ENCODE measurements around the gene FAM13A. TPM values are rescaled to one million over a fixed set of nuclear protein-coding genes. Genes with fewer than 3 reads are reported as not detected.
"Not testable (repeated sequence)": the region's sequence is repeated elsewhere in the genome, so short reads cannot be mapped to it uniquely, and the experiment has no call there.

FAM13A gene
- polyA plus RNA-seq, 1 experiment: 9.5 TPM

DNA sequence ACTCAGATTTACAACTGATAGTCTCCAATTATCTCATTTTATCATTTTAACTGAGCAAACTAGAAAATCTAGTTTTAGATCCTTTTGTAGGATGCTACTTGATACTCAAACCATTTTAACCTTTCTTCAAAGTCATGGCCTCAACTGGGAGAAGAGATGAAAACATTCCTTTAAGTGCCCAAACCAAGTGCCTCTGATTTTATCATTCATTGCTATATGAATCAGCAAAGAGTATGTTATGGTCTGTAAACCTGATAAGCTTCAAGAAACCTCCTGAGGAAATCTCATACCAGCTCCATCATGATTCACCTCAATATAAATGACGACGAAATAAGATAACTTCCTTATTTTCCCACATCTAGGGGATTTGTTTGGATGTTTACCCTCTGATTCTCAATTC, 119.9 kb downstream of the FAM13A start:
- ChIA-PET POLR2A (interaction anchor here (0.6 kb wide), 1 partner anchor 73 kb away, joined by 4 read pairs; no protein-coding TSS in a partner anchor), CTCF (no interaction called here)
- DNase-seq (ENCODE audit: low read depth): no peak
- Histone ChIP-seq H3K4me3 (ENCODE audit: low read depth, low read length) (no peak overlapping the region), H3K27me3 (ENCODE audit: control insufficient read depth, insufficient read depth, low read length) (no peaks in the 10 kb centered on the region), H3K36me3 (ENCODE audit: control insufficient read depth, insufficient read depth, low read length) (no peaks in the 10 kb centered on the region)
- TF ChIP-seq, protein P1, sequence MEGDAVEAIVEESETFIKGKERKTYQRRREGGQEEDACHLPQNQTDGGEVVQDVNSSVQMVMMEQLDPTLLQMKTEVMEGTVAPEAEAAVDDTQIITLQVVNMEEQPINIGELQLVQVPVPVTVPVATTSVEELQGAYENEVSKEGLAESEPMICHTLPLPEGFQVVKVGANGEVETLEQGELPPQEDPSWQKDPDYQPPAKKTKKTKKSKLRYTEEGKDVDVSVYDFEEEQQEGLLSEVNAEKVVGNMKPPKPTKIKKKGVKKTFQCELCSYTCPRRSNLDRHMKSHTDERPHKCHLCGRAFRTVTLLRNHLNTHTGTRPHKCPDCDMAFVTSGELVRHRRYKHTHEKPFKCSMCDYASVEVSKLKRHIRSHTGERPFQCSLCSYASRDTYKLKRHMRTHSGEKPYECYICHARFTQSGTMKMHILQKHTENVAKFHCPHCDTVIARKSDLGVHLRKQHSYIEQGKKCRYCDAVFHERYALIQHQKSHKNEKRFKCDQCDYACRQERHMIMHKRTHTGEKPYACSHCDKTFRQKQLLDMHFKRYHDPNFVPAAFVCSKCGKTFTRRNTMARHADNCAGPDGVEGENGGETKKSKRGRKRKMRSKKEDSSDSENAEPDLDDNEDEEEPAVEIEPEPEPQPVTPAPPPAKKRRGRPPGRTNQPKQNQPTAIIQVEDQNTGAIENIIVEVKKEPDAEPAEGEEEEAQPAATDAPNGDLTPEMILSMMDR (IDR thresholded peaks at IDR 0.05; ENCODE audit: insufficient read depth, low read depth, low read length): no peak

DNA sequence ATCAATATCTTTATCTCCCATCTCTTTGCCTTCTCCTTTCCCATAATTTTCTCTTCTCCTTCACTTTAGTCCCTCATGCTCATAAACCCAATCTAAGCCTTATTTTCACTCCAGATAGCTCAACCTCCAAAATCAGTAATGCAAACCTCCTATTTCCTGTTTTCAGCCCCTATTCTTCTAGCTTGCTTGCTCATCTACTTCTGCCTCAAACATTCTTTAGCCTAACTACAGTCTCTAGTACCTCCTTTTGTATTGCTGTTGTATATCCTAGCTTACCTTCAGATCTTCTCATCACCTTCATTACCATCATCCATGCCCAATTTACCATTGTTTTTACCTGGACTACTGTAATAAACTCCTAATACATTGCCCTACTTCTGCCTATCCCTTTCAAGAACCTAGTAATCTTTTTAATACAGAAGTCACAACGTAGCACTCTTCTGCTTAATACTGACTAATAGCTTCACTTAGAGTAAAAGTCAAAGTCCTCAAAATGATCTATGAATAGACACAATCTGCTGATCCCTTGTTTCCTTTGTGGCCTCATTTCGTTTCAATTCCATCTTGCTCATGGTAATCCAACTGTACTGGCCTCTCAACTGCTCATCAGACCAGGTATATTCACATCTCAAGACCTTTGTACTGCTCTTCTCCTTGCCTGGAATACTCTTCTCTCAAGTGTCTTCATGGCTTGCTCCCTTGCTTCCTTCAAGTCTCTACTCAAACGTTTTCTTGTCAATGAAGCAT, 123.4 kb downstream of the FAM13A start:
- no peaks in the 10 kb centered on the region for H3K27me3 ChIP-seq (ENCODE audit: control insufficient read depth, insufficient read depth, low read length)
- H3K4me3 ChIP-seq (ENCODE audit: low read depth, low read length): no peak overlapping the region
- ChIA-PET CTCF (no interaction called here), POLR2A (no interaction called here)
- TF ChIP-seq, protein P1 (IDR thresholded peaks at IDR 0.05; ENCODE audit: insufficient read depth, low read depth, low read length): no peak
- DNase-seq (ENCODE audit: low read depth): no peak
- no peaks in the 10 kb centered on the region for H3K36me3 ChIP-seq (ENCODE audit: control insufficient read depth, insufficient read depth, low read length)

DNA sequence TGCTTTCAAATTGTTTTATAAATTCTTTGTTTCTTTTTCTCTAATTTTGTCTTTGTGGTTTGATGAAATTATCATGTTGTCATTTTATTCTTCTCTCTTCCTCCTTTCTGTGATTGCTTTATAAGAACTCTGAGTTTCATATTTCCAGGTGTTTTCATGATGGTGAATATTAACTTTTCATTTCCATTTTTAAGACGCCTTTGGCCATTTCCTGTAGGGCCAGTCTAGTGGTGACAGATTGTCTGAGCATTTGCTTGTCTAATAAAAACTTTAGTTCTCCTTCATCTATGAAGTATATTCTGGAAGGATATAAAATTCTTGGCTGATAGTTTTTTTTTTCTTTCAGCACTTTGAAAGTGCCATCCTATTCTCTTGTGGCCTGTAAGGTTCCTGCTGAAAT, 128.1 kb downstream of the FAM13A start:
- Histone ChIP-seq H3K27me3 (ENCODE audit: control insufficient read depth, insufficient read depth, low read length) (no peaks in the 10 kb centered on the region), H3K4me3 (ENCODE audit: low read depth, low read length) (no peak overlapping the region), H3K36me3 (ENCODE audit: control insufficient read depth, insufficient read depth, low read length) (no peaks in the 10 kb centered on the region)
- no peak for DNase-seq (ENCODE audit: low read depth)
- POLR2A ChIA-PET: no interaction called here
- TF ChIP-seq, protein P1 (IDR thresholded peaks at IDR 0.05; ENCODE audit: insufficient read depth, low read depth, low read length): no peak
- CTCF ChIA-PET: no interaction called here

GRCh38 chr4:88927420-88927819, 129.6 kb downstream of the FAM13A start:
- POLR2A ChIA-PET: no interaction called here

GRCh38 chr4:88919056-88919455, 137.9 kb downstream of the FAM13A start:
- no peak overlapping the region for H3K4me3 ChIP-seq (ENCODE audit: low read depth, low read length)
- DNase-seq (ENCODE audit: low read depth): no peak
- ChIA-PET POLR2A (no interaction called here), CTCF (interaction anchor here (0.6 kb wide), 1 partner anchor 160 kb away, joined by 3 read pairs; no protein-coding TSS in a partner anchor)
- H3K36me3 ChIP-seq (ENCODE audit: control insufficient read depth, insufficient read depth, low read length): no peaks in the 10 kb centered on the region
- TF ChIP-seq, protein P1 (IDR thresholded peaks at IDR 0.05; ENCODE audit: insufficient read depth, low read depth, low read length): no peak
- no peaks in the 10 kb centered on the region for H3K27me3 ChIP-seq (ENCODE audit: control insufficient read depth, insufficient read depth, low read length)

More at GRCh38 chr4:88927420-88927819, 129.6 kb downstream of the FAM13A start:
- DNase-seq (ENCODE audit: low read depth): no peak
- H3K4me3 ChIP-seq (ENCODE audit: low read depth, low read length): no peak overlapping the region
- H3K36me3 ChIP-seq (ENCODE audit: control insufficient read depth, insufficient read depth, low read length): no peaks in the 10 kb centered on the region
- no peaks in the 10 kb centered on the region for H3K27me3 ChIP-seq (ENCODE audit: control insufficient read depth, insufficient read depth, low read length)
- TF ChIP-seq, protein P1 (IDR thresholded peaks at IDR 0.05; ENCODE audit: insufficient read depth, low read depth, low read length): no peak
- CTCF ChIA-PET: interaction anchor here (0.7 kb wide), 1 partner anchor 11 kb away, joined by 3 read pairs; no protein-coding TSS in a partner anchor

GRCh38 chr4:88913181-88913580, 143.8 kb downstream of the FAM13A start:
- DNase-seq (ENCODE audit: low read depth); POLR2A ChIA-PET; H3K36me3 ChIP-seq (ENCODE audit: control insufficient read depth, insufficient read depth, low read length); H3K4me3 ChIP-seq (ENCODE audit: low read depth, low read length); H3K27me3 ChIP-seq (ENCODE audit: control insufficient read depth, insufficient read depth, low read length); CTCF ChIA-PET: not testable (repeated sequence)

Data from BJ (cell line).